PC-3 (cell line): ENCODE results near the gene OR10A6. TPM values are rescaled to one million over a fixed set of nuclear protein-coding genes. Genes with fewer than 3 reads are reported as not detected.

ENCODE experiments used
- ATAC-seq: fragments of 200-7000 bp; cut with Tn5 transposase; 2 replicates; pipeline ENCODE4 v1.9.1; 2020; ENCODE audit warnings: mild to moderate bottlenecking, moderate library complexity
- BruUV-seq: library from RNA; stranded (reverse); fragments of 400-500 nt; replicated peaks from 2 replicates; lab custom pipeline; 2021; lab: Mats Ljungman, UMichigan
- CTCF ChIA-PET: fragments of 300-600 bp; sonication (Branson Sonifier 250); formaldehyde crosslinking; loops from one replicate; lab custom pipeline; 2022; ENCODE audit warnings: antibody characterized with exemption; lab: Charles Lee
- POLR2A ChIA-PET: fragments of 300-600 bp; sonication (Branson Sonifier 250); formaldehyde crosslinking; loops from one replicate; lab custom pipeline; 2022; ENCODE audit warnings: antibody characterized with exemption; ENCODE audit not compliant: unreplicated experiment; lab: Charles Lee
- DNase-seq: peaks from one replicate; pipeline ENCODE4 v3.0.0-alpha.2; 2015
- H2AFZ ChIP-seq: fragments of 300-600 bp; sonication (generic); 2 replicates; pipeline ENCODE4 v1.6.0; 2016; ENCODE audit warnings: antibody characterized with exemption, low read length
- H3F3A ChIP-seq: fragments of 300-600 bp; sonication (generic); one replicate; pipeline ENCODE4 v1.6.0; 2017; ENCODE audit warnings: antibody characterized with exemption, low read length, control low read depth, mild to moderate bottlenecking; ENCODE audit not compliant: unreplicated experiment
- H3K27ac ChIP-seq: fragments of 300-600 bp; sonication (generic); 2 replicates; pipeline ENCODE4 v1.5.1; 2016; ENCODE audit warnings: mild to moderate bottlenecking, low read length
- H3K27me3 ChIP-seq: fragments of 300-600 bp; sonication (generic); 2 replicates; pipeline ENCODE4 v1.6.1; 2016; ENCODE audit warnings: low read length, mixed read lengths
- H3K36me3 ChIP-seq: fragments of 300-600 bp; sonication (generic); 2 replicates; pipeline ENCODE4 v1.6.1; 2016; ENCODE audit warnings: low read depth, mixed run types, low read length, mixed read lengths
- H3K4me1 ChIP-seq: fragments of 300-600 bp; sonication (generic); 2 replicates; pipeline ENCODE4 v1.5.1; 2016; ENCODE audit warnings: low read length; ENCODE audit not compliant: insufficient read depth
- H3K4me2 ChIP-seq: fragments of 300-600 bp; sonication (generic); 2 replicates; pipeline ENCODE4 v1.6.0; 2016; ENCODE audit warnings: low read length
- H3K4me3 ChIP-seq: fragments of 300-600 bp; sonication (generic); 2 replicates; pipeline ENCODE4 v1.5.1; 2016; ENCODE audit warnings: mild to moderate bottlenecking, low read length, mixed read lengths
- H3K79me2 ChIP-seq: fragments of 300-600 bp; sonication (generic); 2 replicates; pipeline ENCODE4 v1.6.1; 2017; ENCODE audit warnings: low read length, mixed read lengths
- H3K9ac ChIP-seq: fragments of 300-600 bp; sonication (generic); 2 replicates; pipeline ENCODE4 v1.6.0; 2016; ENCODE audit warnings: mild to moderate bottlenecking, low read length
- H3K9me2 ChIP-seq: fragments of 300-600 bp; sonication (generic); replicated peaks from 2 replicates; pipeline ENCODE4 v1.6.1; 2016; ENCODE audit warnings: mixed run types, low read length, mixed read lengths
- H3K9me3 ChIP-seq: fragments of 300-600 bp; sonication (generic); 2 replicates; pipeline ENCODE4 v1.6.1; 2016; ENCODE audit warnings: low read length, mixed read lengths
- H4K20me1 ChIP-seq: fragments of 300-600 bp; sonication (generic); 2 replicates; pipeline ENCODE4 v1.6.1; 2016; ENCODE audit warnings: low read length, mixed read lengths
- EZH2 ChIP-seq: fragments of 300-600 bp; sonication (generic); IDR thresholded peaks from one replicate; pipeline ENCODE4 v1.6.1; 2017; ENCODE audit warnings: antibody characterized with exemption, mild to moderate bottlenecking, low read length; ENCODE audit not compliant: unreplicated experiment
- EZH2phosphoT487 ChIP-seq: fragments of 300-600 bp; sonication (generic); IDR thresholded peaks from 2 replicates; pipeline ENCODE4 v1.6.1; 2018; ENCODE audit warnings: mild to moderate bottlenecking, antibody characterized with exemption, low read length, borderline replicate concordance
- intact Hi-C: fragments of 100-400 bp; cut with micrococcal nuclease; formaldehyde crosslinking; loops from 2 replicates; pipeline ENCODE4 v1.9.0; 2023
- total RNA-seq: library from RNA; depleted of rRNA; stranded (reverse); fragments of >200 nt; gene quantifications from 2 replicates; pipeline ENCODE4 v1.2.3, GENCODE V29; 2014; rRNA removed
- TF ChIP-seq, protein P1 (sequence below): fragments of 300-600 bp; sonication (generic); conservative IDR thresholded peaks from 2 replicates; pipeline ENCODE4 v1.5.1; 2017; ENCODE audit warnings: antibody characterized with exemption, low read depth, mild to moderate bottlenecking, low read length

OR10A6 gene
- total RNA-seq, 1 experiment from 2014 or later: not detected

DNA sequence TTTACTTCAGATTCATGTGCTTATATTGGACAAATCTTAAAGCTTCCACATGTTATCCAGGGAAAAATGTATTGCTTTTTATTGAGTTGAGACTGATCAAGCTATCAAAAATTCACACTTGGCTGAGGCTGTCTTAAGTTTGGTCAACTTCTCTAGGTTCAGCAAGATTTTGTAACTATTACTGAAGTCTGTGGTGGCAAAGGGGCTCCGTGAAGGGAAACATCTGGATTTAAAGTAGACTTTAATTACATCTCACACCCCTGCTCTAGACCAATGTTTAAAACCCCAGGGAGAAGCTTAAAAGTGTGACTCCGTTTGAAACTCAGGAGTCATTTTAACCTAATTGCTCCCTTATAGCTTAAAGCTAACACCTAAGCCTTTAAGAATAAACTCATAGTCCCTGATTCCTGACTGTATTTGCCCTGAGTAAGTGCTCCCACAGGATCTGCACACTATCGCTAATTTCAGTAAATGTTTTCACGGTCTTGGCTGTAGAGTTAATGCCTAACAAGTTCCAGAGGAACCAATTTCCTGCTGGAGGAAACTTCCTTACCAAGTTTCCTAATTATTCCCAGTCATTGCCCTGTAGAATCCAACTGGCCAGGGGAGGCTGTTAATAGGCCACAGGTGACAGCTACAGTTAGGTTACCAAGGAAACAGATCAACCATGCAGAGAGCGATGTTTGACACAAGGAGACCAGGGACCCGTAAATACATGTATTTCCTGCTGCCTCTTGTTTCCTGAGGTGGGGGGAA is 40.5 kb downstream of the OR10A6 start:
- ATAC-seq (no peak), DNase-seq (no peak)
- ChIA-PET POLR2A (no interaction called here), CTCF (no interaction called here)
- intact Hi-C loops: no loop called here
- no peaks in the 10 kb centered on the region for H3F3A ChIP-seq
- H3K27ac ChIP-seq: no peak overlapping the region
- TF ChIP-seq EZH2phosphoT487 (no peak), EZH2 (no peak)
- no peaks in the 10 kb centered on the region for H3K36me3 ChIP-seq
- H2AFZ ChIP-seq: peak overlapping the region; percentile 64
- H3K9ac ChIP-seq: no peak overlapping the region
- no peaks in the 10 kb centered on the region for H3K9me3 ChIP-seq
- no peaks in the 10 kb centered on the region for H4K20me1 ChIP-seq
- no peaks in the 10 kb centered on the region for H3K9me2 ChIP-seq
- H3K27me3 ChIP-seq: no peaks in the 10 kb centered on the region
- no TSS peak for BruUV-seq
- no peaks in the 10 kb centered on the region for H3K79me2 ChIP-seq
- H3K4me1 ChIP-seq: peaks cover 21% of the 10 kb centered on the region
- no peak overlapping the region for H3K4me3 ChIP-seq
- H3K4me2 ChIP-seq: peak overlapping the region; percentile 56

DNA sequence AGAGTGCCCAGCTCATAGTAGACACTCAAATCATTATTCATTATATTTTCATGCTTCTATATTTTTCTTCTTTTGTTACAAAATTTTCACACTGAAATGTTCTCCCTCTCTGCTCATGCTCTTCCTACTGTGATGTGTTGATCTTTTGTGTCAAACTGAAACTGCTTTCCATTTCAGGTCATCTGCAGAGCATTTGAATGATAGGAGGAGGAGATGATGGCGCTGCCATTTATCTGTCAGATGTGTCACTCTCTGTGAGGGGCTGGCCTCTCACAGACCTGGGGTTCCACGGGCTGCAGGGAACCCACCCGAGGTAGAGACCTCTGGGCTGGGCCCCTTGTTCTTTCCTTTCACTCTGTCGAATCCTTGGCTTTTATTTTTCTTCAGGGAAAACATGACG is 41.1 kb downstream of the OR10A6 start:
- Histone ChIP-seq H3K4me3 (no peak overlapping the region), H3K9me3 (no peaks in the 10 kb centered on the region), H3K9ac (no peak overlapping the region), H3K9me2 (no peaks in the 10 kb centered on the region), H3K79me2 (no peaks in the 10 kb centered on the region), H3F3A (no peaks in the 10 kb centered on the region), H4K20me1 (no peaks in the 10 kb centered on the region), H3K4me2 (peak overlapping the region; percentile 56), H3K36me3 (no peaks in the 10 kb centered on the region), H3K27ac (no peak overlapping the region), H2AFZ (peak overlapping the region; percentile 64), H3K4me1 (peaks cover 21% of the 10 kb centered on the region), H3K27me3 (no peaks in the 10 kb centered on the region)
- no TSS peak for BruUV-seq
- POLR2A ChIA-PET: no interaction called here
- CTCF ChIA-PET: no interaction called here
- intact Hi-C loops: no loop called here
- ATAC-seq: no peak
- no peak for DNase-seq
- TF ChIP-seq EZH2 (no peak), EZH2phosphoT487 (no peak)
- TF ChIP-seq, protein P1, sequence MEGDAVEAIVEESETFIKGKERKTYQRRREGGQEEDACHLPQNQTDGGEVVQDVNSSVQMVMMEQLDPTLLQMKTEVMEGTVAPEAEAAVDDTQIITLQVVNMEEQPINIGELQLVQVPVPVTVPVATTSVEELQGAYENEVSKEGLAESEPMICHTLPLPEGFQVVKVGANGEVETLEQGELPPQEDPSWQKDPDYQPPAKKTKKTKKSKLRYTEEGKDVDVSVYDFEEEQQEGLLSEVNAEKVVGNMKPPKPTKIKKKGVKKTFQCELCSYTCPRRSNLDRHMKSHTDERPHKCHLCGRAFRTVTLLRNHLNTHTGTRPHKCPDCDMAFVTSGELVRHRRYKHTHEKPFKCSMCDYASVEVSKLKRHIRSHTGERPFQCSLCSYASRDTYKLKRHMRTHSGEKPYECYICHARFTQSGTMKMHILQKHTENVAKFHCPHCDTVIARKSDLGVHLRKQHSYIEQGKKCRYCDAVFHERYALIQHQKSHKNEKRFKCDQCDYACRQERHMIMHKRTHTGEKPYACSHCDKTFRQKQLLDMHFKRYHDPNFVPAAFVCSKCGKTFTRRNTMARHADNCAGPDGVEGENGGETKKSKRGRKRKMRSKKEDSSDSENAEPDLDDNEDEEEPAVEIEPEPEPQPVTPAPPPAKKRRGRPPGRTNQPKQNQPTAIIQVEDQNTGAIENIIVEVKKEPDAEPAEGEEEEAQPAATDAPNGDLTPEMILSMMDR: no peak

DNA sequence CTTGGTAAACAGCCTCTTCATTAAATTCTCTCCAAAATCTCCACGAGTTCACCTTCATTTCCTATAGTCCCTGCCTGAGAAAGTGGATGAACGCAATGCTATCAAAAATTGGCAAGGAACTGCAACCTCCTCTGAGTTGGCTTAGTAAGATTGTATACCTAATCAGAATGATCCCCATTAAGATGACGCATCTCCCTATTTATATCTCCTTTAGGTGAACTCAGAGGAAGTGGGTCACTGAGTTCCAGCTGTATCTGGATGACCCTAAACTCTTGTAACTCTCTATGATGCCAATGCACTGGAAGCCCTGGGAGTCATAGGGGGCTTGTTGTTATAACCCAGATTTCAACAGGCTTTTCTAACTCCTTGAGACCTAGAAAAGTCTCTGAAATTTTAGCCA is 48.2 kb downstream of the OR10A6 start:
- Histone ChIP-seq H3K9me3 (no peaks in the 10 kb centered on the region), H3K4me2 (no peak overlapping the region), H3F3A (no peaks in the 10 kb centered on the region), H3K36me3 (no peaks in the 10 kb centered on the region), H3K27me3 (no peaks in the 10 kb centered on the region), H4K20me1 (no peaks in the 10 kb centered on the region), H3K27ac (no peak overlapping the region), H3K79me2 (no peaks in the 10 kb centered on the region), H3K9ac (no peak overlapping the region), H3K4me1 (no peaks in the 10 kb centered on the region), H3K9me2 (no peaks in the 10 kb centered on the region), H2AFZ (no peak overlapping the region), H3K4me3 (no peak overlapping the region)
- no peak for DNase-seq
- ChIA-PET CTCF (no interaction called here), POLR2A (no interaction called here)
- BruUV-seq: no TSS peak
- intact Hi-C loops: no loop called here
- ATAC-seq: no peak; the same call in 1 of the 2 replicates
- TF ChIP-seq EZH2 (no peak), EZH2phosphoT487 (no peak)
- TF ChIP-seq, protein P1: no peak

Other genes with a start within 250 kb of the OR10A6 start
- not detected in 2 replicates for gene OVCH2, start 224.8 kb downstream of the OR10A6 start, total RNA-seq
- gene OR5P2, start 134.3 kb downstream of the OR10A6 start, total RNA-seq: not detected in 2 replicates
- not detected in 2 replicates for gene OR5P3, start 100.4 kb downstream of the OR10A6 start, total RNA-seq
- not detected in 2 replicates for gene OR10A3, start 10.4 kb upstream of the OR10A6 start, total RNA-seq
- 1.9 and 8.9 TPM in 2 replicates for gene NLRP10, start 34.2 kb upstream of the OR10A6 start, total RNA-seq
- gene EIF3F, start 56.1 kb upstream of the OR10A6 start, total RNA-seq: 182 and 227 TPM in 2 replicates
- 3.2 and 3.3 TPM in 2 replicates for gene TUB, start 149.9 kb upstream of the OR10A6 start, total RNA-seq
- not detected in 2 replicates for gene RIC3, start 237.8 kb upstream of the OR10A6 start, total RNA-seq